B cell (primary cell): ENCODE data around the gene MAP2K7. TPM values are rescaled to one million over a fixed set of nuclear protein-coding genes. Genes with fewer than 3 reads are reported as not detected.

Source experiments
- ATAC-seq: fragments of 200-7000 bp; cut with Tn5 transposase; one replicate; pipeline ENCODE4 v1.10.0; 2021; ENCODE audit warnings: low read depth, mild to moderate bottlenecking, moderate number of reproducible peaks, moderate library complexity
- CTCF ChIA-PET: fragments of 350-600 bp; sonication (Branson Sonifier 250); formaldehyde crosslinking; loops from one replicate; lab custom pipeline; 2021; ENCODE audit warnings: antibody characterized with exemption, inconsistent platforms; lab: Charles Lee
- POLR2A ChIA-PET: fragments of 350-600 bp; sonication (Branson Sonifier 250); formaldehyde crosslinking; loops from one replicate; lab custom pipeline; 2021; ENCODE audit warnings: antibody characterized with exemption; lab: Charles Lee
- DNase-seq: peaks from one replicate; pipeline ENCODE4 v3.0.0; 2013
- H2AFZ ChIP-seq: 2 replicates; pipeline ENCODE4 v1.6.1; 2012; ENCODE audit warnings: mild to moderate bottlenecking, low read depth, low read length; ENCODE audit not compliant: insufficient read depth, poor library complexity, severe bottlenecking
- H3K27ac ChIP-seq, 2 donors: 1 replicate in 1 of 2; 2 replicates in 1 of 2; pipeline ENCODE4 v1.5.1; 2012 to 2013; ENCODE audit warnings: low read length in 2 of 2, mild to moderate bottlenecking in 2 of 2, moderate library complexity in 1 of 2
- H3K27me3 ChIP-seq, 4 experiments: fragments of 200-600 bp in 1 of 4; sonication (generic) in 1 of 4; replicated peaks in 1 of 4; 1 replicate in 2 of 4; 2 replicates in 2 of 4; pipeline versions ENCODE4 v1.6.1 to v1.7.0; 2013 to 2016; ENCODE audit warnings: low read length in 3 of 4, mild to moderate bottlenecking in 2 of 4, mixed read lengths in 1 of 4, moderate library complexity in 1 of 4; ENCODE audit not compliant: insufficient read depth in 4 of 4, control insufficient read depth in 3 of 4; ENCODE audit errors: control extremely low read depth in 1 of 4
- H3K36me3 ChIP-seq, 2 experiments: replicated peaks in 1 of 2; 1 replicate in 1 of 2; 2 replicates in 1 of 2; pipeline versions ENCODE4 v1.6.1 to v1.7.1; 2013; ENCODE audit warnings: low read length in 1 of 2; ENCODE audit not compliant: insufficient read depth in 2 of 2, control insufficient read depth in 1 of 2; ENCODE audit errors: control extremely low read depth in 1 of 2, extremely low read depth in 1 of 2
- H3K4me1 ChIP-seq, 2 donors: fragments of 200-600 bp in 1 of 2; sonication (generic) in 1 of 2; 1 replicate in 1 of 2; 2 replicates in 1 of 2; pipeline versions ENCODE4 v1.5.1 to v1.6.1; 2013 to 2017; ENCODE audit warnings: low read length in 2 of 2; ENCODE audit not compliant: control insufficient read depth in 2 of 2, insufficient read depth in 2 of 2
- H3K4me2 ChIP-seq: replicated peaks from 2 replicates; pipeline ENCODE3; 2012; ENCODE audit warnings: mild to moderate bottlenecking, low read depth, low read length; ENCODE audit not compliant: poor library complexity, severe bottlenecking
- H3K4me3 ChIP-seq, 5 experiments: fragments of 200-600 bp in 1 of 5; sonication (generic) in 1 of 5; 1 replicate in 3 of 5; 2 replicates in 2 of 5; pipeline versions ENCODE4 v1.5.1 to v1.7.0; 2011 to 2016; ENCODE audit warnings: low read length in 4 of 5, mild to moderate bottlenecking in 4 of 5, low read depth in 2 of 5, control low read depth in 1 of 5, moderate library complexity in 1 of 5; ENCODE audit not compliant: insufficient read depth in 1 of 5; ENCODE audit errors: control extremely low read depth in 1 of 5, extremely low read depth in 1 of 5
- H3K79me2 ChIP-seq: fragments of 200-600 bp; sonication (generic); one replicate; pipeline ENCODE4 v1.6.0; 2016; ENCODE audit warnings: low read length; ENCODE audit not compliant: control insufficient read depth, insufficient read depth
- H3K9ac ChIP-seq: fragments of 200-600 bp; sonication (generic); 2 replicates; pipeline ENCODE4 v1.6.1; 2017; ENCODE audit warnings: mild to moderate bottlenecking, low read length, moderate library complexity
- H3K9me3 ChIP-seq, 3 donors: one replicate each; pipeline versions ENCODE4 v1.6.1 to v1.7.1; 2013; ENCODE audit warnings: low read length in 2 of 3; ENCODE audit not compliant: control insufficient read depth in 2 of 3, insufficient read depth in 1 of 3; ENCODE audit errors: control extremely low read depth in 1 of 3
- H4K20me1 ChIP-seq: 2 replicates; pipeline ENCODE4 v1.6.0; 2012; ENCODE audit warnings: mild to moderate bottlenecking, low read length; ENCODE audit not compliant: insufficient read depth, control insufficient read depth, poor library complexity, severe bottlenecking
- H3K27ac Mint-ChIP-seq: one replicate; pipeline ENCODE4 v1.8.0; 2021; ENCODE audit warnings: mixed read lengths
- H3K27me3 Mint-ChIP-seq: one replicate; pipeline ENCODE4 v1.8.0; 2021; ENCODE audit warnings: mixed read lengths
- H3K4me1 Mint-ChIP-seq: one replicate; pipeline ENCODE4 v1.8.0; 2021; ENCODE audit warnings: mixed read lengths
- H3K4me3 Mint-ChIP-seq: one replicate; pipeline ENCODE4 v1.8.0; 2021; ENCODE audit warnings: mixed read lengths
- H3K9me3 Mint-ChIP-seq: one replicate; pipeline ENCODE4 v1.8.0; 2022; ENCODE audit warnings: mixed read lengths; ENCODE audit not compliant: insufficient read depth
- EZH2 ChIP-seq: IDR thresholded peaks from 2 replicates; pipeline ENCODE4 v1.6.1; 2012; ENCODE audit warnings: borderline replicate concordance, low read depth, mild to moderate bottlenecking, moderate library complexity, low read length; ENCODE audit not compliant: insufficient read depth, poor library complexity, severe bottlenecking
- WGBS: methylation state at CpG from one replicate; pipeline ENCODE4 v1.1.5; 2013; ENCODE audit warnings: missing lambda C conversion rate; ENCODE audit not compliant: insufficient coverage; 5-methylcytosine and 5-hydroxymethylcytosine counted together
- intact Hi-C: fragments of 100-400 bp; cut with micrococcal nuclease; formaldehyde crosslinking; loops from one replicate; pipeline ENCODE4 v1.10.0; 2022
- polyA plus RNA-seq: library from polyadenylated mRNA; depleted of rRNA; stranded (reverse); fragments of >200 nt; gene quantifications from 2 replicates; pipeline ENCODE4 v1.2.3, GENCODE V29; 2012
- total RNA-seq, 2 donors: library from RNA; stranded (reverse); fragments of 120-200 nt in 1 of 2; gene quantifications; 1 replicate in 1 of 2; 2 replicates in 1 of 2; pipeline versions ENCODE4 v1.2.3 to v1.2.4, GENCODE V29; 2013 to 2022
- TF ChIP-seq, protein P1 (sequence below): fragments of 200-600 bp; IDR thresholded peaks from one replicate; pipeline ENCODE4 v1.8.0; 2022; ENCODE audit warnings: antibody characterized with exemption, mild to moderate bottlenecking

The MAP2K7 gene
- total and polyA plus RNA-seq, 2 donors (not counting 1 experiment from before 2014, with no cell fraction given): 56.0 to 71.9 TPM

DNA sequence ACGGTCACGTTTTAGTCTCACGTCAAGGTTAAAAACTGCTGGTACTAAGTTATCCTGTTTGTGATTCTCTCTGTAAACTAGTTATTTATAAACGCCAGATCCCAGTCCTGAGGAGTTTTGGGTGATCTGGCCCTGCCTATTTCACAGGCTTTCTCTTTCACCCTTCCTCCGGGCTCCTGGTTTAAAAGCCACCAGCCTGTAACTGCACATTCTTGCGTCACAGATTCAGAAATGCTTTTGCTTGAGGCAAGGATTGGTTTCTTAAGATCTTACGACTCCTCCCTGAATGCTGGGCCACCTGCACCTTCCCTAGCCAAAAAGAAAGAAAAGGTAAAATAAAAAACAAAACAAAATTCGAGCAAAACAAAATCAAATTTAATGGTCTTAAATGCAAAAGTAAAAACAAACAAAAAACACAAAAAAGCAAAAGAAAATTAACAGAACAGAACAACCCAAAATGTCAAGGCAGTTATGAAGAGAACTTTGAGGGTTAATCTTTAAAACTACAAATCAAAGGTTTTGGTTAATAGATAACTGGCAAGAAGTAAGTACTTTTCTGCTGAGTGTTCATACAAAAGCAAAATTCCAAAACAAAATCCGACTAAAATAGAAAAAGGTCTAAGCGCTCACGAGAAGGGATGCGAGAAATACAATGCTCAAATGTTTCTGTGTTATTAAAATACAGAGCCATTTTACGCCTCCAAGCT is 58.4 kb downstream of the MAP2K7 start:
- POLR2A ChIA-PET: interaction anchor here (0.5 kb wide), 1 partner anchor 192 kb away, joined by 4 read pairs; no protein-coding TSS in a partner anchor
- ATAC-seq: no peak
- H3K4me1 ChIP-seq: no peaks in the 10 kb centered on the region

More for the DNA sequence above, 58.4 kb downstream of the MAP2K7 start:
- Mint-ChIP-seq H3K4me3 (no peak overlapping the region), H3K27ac (no peak overlapping the region), H3K4me1 (no peaks in the 10 kb centered on the region), H3K9me3 (no peaks in the 10 kb centered on the region), H3K27me3 (no peaks in the 10 kb centered on the region)
- H4K20me1 ChIP-seq: no peaks in the 10 kb centered on the region
- TF ChIP-seq EZH2: no peak
- TF ChIP-seq, protein P1, sequence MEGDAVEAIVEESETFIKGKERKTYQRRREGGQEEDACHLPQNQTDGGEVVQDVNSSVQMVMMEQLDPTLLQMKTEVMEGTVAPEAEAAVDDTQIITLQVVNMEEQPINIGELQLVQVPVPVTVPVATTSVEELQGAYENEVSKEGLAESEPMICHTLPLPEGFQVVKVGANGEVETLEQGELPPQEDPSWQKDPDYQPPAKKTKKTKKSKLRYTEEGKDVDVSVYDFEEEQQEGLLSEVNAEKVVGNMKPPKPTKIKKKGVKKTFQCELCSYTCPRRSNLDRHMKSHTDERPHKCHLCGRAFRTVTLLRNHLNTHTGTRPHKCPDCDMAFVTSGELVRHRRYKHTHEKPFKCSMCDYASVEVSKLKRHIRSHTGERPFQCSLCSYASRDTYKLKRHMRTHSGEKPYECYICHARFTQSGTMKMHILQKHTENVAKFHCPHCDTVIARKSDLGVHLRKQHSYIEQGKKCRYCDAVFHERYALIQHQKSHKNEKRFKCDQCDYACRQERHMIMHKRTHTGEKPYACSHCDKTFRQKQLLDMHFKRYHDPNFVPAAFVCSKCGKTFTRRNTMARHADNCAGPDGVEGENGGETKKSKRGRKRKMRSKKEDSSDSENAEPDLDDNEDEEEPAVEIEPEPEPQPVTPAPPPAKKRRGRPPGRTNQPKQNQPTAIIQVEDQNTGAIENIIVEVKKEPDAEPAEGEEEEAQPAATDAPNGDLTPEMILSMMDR: no peak
- no peak for DNase-seq
- H2AFZ ChIP-seq: no peak overlapping the region
- intact Hi-C loops: no loop called here
- no peak overlapping the region for H3K4me2 ChIP-seq
- no peaks in the 10 kb centered on the region for H3K27me3 ChIP-seq
- CTCF ChIA-PET: no interaction called here
- H3K4me3 ChIP-seq: no peak overlapping the region
- 100% methylated on average over 9 of the region's 13 CpGs for WGBS
- no peaks in the 10 kb centered on the region for H3K79me2 ChIP-seq
- H3K9ac ChIP-seq: no peak overlapping the region
- H3K27ac ChIP-seq: no peak overlapping the region
- no peaks in the 10 kb centered on the region for H3K9me3 ChIP-seq
- H3K36me3 ChIP-seq: peaks cover 3 to 45% of the 10 kb centered on the region in 2 experiments
